ENCODE data around the gene PIGN.
A peak's percentile ranks its signal among the peaks of the same experiment; 100 is the strongest.
"Not testable (repeated sequence)": the region's sequence is repeated elsewhere in the genome, so short reads cannot be mapped to it uniquely, and the experiment has no call there.

The PIGN gene

DNA sequence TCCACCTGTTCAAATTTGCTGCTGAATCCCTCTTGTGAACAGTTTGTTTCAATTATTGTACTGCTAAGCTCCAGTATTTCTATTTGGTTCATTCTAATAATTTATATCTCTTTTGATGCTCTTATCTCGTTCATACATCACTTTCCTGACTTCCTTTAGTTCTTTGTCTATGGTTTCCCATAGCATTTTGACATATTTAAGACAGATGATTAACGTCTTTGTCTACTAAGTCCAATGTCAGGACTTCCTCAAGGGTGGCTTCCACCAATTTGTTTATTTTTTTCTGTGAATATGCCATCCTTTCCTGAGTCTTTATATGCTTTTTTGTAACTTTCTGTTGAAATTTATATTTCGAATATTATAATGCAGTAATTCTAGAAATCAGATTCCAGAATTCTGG lies 9.6 kb downstream of the PIGN start:
- no peak for DNase-seq (ENCODE audit: low read depth in 2 of 2)

GRCh38 chr18:62175521-62175920 lies 11.3 kb downstream of the PIGN start:
- DNase-seq (ENCODE audit: low read depth in 2 of 2) = no peak

DNA sequence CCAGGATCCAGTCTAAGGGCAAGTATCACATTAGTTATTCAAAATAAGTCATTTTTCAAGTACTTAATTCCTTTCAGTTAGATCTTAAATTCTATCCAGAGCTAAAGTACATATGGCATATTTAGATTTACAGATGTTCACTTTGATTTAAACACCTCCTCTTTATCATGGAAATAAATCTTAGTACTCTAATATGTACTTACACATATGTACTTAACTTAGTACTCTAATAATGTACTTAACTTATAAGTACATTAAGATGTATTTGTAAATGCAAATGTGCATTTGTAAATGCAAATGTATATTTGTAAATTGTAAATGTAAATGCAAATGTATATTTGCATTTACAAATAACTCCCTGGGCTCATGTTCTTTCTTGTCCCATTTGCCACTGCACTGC lies 14.6 kb downstream of the PIGN start:
- no peak for DNase-seq (ENCODE audit: low read depth in 2 of 2)

GRCh38 chr18:62170857-62171256 lies 16.0 kb downstream of the PIGN start:
- DNase-seq (ENCODE audit: low read depth in 2 of 2) = no peak

GRCh38 chr18:62166524-62166923 lies 20.3 kb downstream of the PIGN start:
- DNase-seq (ENCODE audit: low read depth in 2 of 2) = not testable (repeated sequence)

- no peak for DNase-seq (ENCODE audit: low read depth in 2 of 2)
Measured at GRCh38 chr18:62165583-62165982, 21.3 kb downstream of the PIGN start.

DNA sequence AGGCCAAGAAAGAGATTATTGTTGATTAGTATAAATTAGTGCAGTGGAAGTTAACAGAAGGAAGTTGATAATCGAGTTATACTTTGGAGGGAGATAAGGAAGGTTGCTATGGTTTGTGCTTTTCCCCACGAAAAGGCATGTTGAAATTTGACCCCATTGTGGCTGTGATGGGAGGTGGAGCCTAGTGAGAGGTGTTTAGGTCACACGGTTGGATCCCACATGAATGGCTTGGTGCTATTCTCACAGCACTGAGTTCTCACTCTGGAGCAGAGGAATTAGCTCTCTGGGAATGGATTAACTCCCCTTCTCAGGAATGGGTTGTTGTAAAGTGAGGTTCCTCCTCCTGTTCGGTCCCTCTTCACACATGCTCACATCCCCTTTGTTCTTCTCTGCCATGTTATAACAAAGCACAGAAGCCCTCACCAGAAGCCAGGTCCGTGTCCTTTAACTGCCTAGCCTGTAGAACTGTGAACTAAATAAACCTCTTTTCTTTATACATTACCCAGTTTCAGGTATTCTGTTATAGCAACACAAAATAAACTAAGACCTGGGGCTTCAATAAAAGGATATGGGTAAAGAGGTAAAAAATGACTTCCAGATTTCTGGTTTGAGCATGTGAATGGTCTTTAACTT lies 21.9 kb downstream of the PIGN start:
- no peak for DNase-seq (ENCODE audit: low read depth in 2 of 2)

GRCh38 chr18:62164310-62164709 lies 22.5 kb downstream of the PIGN start:
- no peak for DNase-seq (ENCODE audit: low read depth in 2 of 2)

DNA sequence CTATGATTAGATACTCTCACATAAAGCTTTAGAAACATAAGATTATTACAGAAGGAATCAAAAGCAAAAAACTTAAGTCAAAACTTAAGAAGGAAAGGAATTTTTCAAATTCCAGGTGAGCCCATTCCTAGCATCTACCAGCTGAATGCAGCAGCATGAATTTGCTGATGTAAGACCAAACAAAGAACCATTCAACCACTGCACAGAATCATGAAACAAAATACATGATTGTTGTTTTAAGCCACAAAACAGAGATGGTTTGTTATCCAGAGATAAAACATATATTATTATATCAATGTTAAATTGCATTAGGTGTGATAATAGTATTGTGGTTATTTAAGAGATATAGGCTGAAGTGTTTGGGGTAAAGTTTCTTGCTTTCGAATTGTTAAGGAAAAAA lies 29.0 kb downstream of the PIGN start:
- DNase-seq (ENCODE audit: low read depth in 2 of 2) = no peak

GRCh38 chr18:62152844-62153243 lies 34.0 kb downstream of the PIGN start:
- DNase-seq (ENCODE audit: low read depth in 2 of 2) = no peak

GRCh38 chr18:62151068-62151771 lies 35.6 kb downstream of the PIGN start:
- DNase-seq (ENCODE audit: low read depth in 2 of 2) = no peak

- no peak for DNase-seq (ENCODE audit: low read depth in 2 of 2)
Measured at GRCh38 chr18:62144338-62144737, 42.5 kb downstream of the PIGN start.

DNA sequence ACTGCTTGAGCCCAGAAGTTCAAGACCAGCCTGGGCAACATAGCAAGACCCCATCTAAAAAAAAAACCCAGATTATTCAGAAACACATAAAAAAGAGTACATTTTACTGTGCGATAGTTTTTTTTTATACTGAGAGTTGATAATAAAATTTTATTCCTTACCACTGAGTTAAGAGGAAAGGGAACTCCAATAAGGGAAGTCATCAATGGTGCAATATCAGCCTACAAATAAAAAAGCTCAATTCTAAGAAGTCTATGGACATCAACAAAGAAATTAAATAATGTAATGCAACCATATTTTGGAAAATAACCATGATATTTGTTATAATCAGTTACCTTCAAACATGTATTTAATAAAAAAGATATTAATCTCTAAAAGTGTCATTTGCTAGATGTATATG lies 46.6 kb downstream of the PIGN start:
- DNase-seq (ENCODE audit: low read depth in 2 of 2) = no peak

DNA sequence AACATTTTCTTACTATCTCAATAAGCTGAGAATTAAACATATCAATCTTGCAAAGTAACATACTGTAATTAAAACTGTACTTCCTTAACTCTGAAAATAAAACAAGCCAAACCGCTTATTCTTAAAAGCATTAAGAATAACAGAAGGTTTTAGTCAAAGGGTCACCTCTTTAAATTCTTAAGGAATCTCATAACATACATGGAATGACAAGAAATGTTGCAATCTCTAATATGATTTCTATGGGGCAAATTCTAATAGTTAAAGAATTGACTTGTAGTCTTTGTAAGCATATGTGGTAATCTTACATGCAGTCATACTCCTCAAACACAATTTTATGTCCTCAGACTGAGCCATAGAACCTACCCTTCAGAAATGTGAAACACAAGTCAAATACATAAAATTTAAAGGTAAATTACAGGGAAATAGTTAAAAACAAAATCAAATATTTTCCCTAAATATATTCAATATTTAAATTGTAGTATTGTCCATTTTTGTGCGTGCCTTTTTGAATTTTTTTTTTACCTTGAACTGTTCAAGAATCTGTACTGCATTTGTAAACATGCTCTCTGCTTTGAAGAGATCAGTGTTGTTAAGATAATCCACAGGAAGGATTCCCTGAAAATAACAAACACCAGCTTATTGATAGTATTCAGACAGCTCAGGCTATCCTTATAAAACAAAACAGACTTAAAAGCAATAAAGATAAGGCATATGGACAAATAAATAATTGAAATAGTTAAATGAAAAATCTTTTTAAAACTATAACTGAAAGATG lies 48.2 kb downstream of the PIGN start:
- DNase-seq (ENCODE audit: low read depth in 2 of 2) = no peak

DNA sequence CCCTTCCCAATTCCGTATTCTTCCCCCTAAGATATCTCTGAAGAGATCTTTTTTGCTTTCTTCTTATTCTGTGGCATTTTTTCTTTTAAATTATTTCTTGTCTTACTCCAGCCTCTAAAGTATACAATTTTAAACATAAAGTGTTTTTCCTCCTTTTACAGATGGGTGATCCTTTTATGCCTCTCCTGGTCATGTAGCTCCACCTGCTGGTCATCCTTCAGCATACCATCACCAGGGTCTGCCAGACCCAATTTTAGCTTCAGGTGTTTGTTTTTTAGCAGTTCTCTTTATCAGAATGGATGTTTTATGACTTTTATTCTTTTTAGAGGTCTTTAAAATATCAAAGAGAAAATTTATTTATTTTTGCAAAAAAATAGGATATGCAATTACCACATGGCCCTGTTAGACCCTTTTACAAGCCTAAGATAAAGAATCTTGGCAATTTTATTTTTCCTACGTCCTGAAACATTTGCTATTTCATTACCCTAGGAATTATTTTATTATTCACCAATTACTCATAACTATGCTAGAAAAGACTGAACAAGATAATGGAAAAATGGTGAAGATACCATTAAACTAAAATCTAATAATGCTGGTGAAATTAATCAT lies 55.5 kb downstream of the PIGN start:
- peak; percentile 25 to 57 for DNase-seq (ENCODE audit: low read depth in 2 of 2)

GRCh38 chr18:62128157-62128556 lies 58.7 kb downstream of the PIGN start:
- DNase-seq (ENCODE audit: low read depth in 2 of 2) = no peak

DNA sequence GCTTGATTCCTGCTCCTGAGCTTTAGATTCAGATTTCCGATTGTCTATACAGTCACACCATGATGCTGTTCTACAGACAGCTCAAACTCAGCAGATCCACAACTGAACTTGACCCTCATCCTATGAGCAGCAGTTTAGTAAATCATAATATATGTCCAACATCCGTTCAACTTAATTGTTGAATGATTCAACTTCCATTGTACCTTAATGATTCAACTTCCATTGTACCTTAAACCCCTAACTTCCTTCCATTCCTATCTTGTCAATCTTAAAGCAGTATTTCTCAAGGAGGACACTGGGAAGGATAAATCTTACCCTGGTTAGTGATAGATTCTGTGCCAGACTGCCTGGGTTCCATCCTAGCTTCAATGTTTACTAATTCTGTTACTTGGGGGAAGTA lies 60.1 kb downstream of the PIGN start:
- no peak for DNase-seq (ENCODE audit: low read depth in 2 of 2)

GRCh38 chr18:62125702-62126101 lies 61.2 kb downstream of the PIGN start:
- DNase-seq (ENCODE audit: low read depth in 2 of 2) = no peak

GRCh38 chr18:62122330-62122729 lies 64.5 kb downstream of the PIGN start:
- no peak for DNase-seq (ENCODE audit: low read depth in 2 of 2)

DNA sequence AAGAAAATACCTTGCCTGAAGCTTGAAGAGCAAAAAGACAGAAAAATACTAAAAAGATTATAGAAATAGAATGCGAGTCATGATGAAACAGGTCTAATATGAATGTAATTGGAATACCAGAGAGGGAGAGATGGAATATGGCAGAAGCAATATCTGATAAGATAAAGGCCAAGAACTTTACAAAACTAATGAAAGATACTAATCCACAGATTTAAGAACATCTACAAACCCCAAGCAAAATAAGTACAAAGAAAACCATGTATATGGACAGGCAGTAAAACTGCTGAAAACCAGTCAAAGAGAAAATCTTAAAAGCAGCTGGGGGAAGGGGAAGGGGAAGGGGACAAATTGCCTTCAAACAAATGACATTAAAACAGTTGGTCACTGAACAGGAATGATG lies 67.0 kb downstream of the PIGN start:
- no peak for DNase-seq (ENCODE audit: low read depth in 2 of 2)

DNA sequence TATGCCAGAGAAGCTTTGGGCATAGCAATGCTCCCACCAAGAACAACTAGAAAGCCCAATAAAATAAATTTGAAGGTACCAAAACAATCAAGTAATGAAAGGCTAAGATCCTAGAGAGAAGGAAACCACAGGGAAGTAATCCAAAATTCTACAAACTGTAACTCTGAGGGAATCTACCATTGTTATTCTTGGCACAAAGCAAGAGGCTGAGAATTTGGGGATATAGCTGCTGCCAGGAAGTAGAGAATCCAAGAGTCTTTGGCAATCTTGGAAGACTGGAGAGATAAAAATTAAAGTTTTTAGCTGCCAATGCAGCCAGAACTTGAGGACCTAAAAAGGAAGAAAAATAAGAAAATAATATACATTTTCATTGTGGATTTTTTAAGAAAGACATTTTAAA lies 68.5 kb downstream of the PIGN start:
- DNase-seq (ENCODE audit: low read depth in 2 of 2) = no peak

DNA sequence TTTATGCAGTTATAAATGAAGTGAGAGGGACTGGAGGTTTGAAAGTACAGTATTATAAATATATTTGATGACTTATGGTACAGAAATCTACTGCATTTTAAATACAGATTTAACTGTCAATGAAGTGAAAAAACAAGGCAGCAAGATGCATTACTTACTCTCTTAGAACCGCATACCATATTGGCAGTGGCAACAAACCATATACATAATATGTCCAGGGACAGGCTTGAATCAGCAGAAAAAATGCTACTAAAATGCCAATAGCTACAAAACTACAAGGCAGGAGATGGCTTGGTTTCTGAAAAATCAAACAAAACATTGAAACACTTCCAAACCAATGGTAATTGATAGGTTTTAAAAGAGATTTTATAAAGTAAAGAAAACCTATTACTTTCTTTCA lies 77.2 kb downstream of the PIGN start:
- no peak for DNase-seq (ENCODE audit: low read depth in 2 of 2)

DNA sequence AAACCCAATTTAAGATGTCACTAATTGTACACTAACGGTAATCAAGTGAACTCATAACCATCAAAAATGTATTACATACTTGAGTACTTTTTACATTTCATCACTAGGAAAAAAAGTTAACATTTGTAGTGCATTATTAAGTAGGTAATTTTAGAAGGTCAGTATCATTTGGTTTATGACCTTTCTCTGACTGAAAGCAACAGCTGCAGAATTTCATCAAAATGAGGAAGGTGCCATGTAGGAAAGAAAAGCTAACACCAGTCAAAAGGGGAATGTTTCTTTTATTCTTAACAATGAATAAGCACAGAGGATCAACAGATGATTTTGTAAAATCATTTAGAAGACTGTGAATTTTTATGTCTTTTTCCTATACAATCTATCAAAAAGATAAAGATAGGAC lies 79.0 kb downstream of the PIGN start:
- no peak for DNase-seq (ENCODE audit: low read depth in 2 of 2)

Data from stimulated activated CD4-positive, alpha-beta T cell treated with anti-CD3 and anti-CD28 coated beads, Interleukin-1b, Interleukin-23, amount 100 ng/mL, for 4 hours (primary cell).